HG02943 (cell line): ENCODE measurements around the gene PROX1.

Source experiments
- ATAC-seq: cut with Tn5 transposase; IDR thresholded peaks from one replicate; pipeline ENCODE4 v1.9.1; 2021; ENCODE audit warnings: mild to moderate bottlenecking, low read depth, moderate library complexity; ENCODE audit not compliant: unreplicated experiment

Gene PROX1

DNA sequence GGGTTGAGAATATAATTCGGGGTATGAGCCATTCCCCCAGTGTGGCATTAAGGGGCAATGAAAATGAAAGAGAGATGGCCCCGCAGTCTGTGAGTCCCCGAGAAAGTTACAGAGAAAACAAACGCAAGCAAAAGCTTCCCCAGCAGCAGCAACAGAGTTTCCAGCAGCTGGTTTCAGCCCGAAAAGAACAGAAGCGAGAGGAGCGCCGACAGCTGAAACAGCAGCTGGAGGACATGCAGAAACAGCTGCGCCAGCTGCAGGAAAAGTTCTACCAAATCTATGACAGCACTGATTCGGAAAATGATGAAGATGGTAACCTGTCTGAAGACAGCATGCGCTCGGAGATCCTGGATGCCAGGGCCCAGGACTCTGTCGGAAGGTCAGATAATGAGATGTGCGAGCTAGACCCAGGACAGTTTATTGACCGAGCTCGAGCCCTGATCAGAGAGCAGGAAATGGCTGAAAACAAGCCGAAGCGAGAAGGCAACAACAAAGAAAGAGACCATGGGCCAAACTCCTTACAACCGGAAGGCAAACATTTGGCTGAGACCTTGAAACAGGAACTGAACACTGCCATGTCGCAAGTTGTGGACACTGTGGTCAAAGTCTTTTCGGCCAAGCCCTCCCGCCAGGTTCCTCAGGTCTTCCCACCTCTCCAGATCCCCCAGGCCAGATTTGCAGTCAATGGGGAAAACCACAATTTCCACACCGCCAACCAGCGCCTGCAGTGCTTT, 9.4 kb downstream of the PROX1 start:
- ATAC-seq = no peak

DNA sequence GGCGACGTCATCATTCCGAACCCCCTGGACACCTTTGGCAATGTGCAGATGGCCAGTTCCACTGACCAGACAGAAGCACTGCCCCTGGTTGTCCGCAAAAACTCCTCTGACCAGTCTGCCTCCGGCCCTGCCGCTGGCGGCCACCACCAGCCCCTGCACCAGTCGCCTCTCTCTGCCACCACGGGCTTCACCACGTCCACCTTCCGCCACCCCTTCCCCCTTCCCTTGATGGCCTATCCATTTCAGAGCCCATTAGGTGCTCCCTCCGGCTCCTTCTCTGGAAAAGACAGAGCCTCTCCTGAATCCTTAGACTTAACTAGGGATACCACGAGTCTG, 10.0 kb downstream of the PROX1 start:
- no peak for ATAC-seq

DNA sequence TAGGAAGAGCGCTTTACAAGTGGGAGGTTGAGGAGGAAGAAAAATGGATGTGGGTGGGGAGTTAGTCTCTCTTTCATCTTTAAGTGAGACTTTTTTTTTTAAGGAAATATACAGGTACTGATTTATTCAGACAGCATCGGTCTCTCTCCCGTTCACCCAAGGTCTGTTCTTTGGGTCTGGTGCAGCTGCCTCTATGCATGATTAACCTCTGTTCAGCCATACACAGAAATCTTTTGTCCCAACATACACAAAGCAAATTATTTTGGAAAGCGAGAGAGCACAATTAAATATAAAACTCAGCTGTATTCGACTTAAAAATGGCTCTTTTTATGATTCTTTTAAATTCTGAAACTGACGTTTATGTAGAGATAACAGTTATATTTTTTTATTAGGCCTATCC, 11.0 kb downstream of the PROX1 start:
- ATAC-seq = no peak

DNA sequence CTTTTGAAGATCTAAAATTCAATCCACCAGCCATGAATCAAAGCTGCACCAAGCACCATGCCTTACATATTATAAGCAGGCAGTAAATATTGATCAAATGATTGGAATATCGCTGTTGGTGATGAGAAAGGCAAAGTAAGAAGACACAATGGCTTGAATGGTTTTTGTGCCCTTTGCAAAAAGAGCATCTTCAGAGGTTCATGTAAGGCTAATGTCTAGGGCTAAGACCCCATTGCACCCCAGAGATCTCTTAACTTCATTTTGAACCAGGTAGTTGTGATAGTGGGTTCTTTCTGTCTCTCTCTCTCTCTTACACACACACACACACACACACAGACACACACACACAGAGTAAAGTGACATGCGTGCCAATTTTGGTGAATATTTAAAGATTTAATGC, 12.0 kb downstream of the PROX1 start:
- no peak for ATAC-seq

DNA sequence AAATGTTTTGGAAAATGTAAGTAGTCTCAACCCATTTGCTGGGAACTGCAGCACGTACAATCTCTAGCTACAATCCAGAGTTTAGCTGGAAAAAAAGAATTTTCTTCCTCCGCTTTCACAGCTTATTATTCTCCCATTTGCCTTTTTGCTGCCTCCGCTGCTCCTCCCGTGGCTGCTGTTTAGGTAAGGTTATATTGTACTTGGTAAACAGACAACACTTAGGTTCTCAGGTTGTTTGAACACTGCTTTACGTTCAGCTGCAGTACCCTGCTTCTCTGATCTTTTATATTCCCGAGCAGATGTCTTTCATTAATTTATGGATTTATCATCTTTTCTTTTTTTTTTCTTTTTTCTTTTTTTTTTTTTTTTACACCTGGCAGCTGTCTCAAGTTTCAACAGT, 14.3 kb downstream of the PROX1 start:
- ATAC-seq = no peak

GRCh38 chr1:214002472-214002871, 14.7 kb downstream of the PROX1 start:
- ATAC-seq = no peak

DNA sequence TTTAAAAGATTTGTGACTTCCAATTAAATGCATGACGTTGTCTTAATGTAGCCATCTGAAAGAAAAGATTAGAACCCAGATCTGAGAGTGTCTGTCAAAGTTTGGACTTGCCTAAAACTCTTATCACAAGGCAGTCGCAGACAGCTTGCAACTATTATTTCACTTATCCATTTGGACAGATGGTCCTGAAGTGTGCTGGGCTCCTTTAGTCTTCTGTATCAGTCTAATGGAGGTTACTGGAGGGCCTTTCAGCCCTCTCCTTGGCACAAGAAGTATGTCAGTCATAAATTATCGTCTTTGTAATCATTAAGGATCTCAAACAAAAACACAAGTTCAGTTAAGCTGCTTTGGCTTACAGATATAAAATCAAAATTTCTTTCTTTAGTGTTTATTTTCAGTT, 15.5 kb downstream of the PROX1 start:
- ATAC-seq = no peak

- ATAC-seq = no peak
Observed at GRCh38 chr1:214004014-214004413, 16.2 kb downstream of the PROX1 start.

DNA sequence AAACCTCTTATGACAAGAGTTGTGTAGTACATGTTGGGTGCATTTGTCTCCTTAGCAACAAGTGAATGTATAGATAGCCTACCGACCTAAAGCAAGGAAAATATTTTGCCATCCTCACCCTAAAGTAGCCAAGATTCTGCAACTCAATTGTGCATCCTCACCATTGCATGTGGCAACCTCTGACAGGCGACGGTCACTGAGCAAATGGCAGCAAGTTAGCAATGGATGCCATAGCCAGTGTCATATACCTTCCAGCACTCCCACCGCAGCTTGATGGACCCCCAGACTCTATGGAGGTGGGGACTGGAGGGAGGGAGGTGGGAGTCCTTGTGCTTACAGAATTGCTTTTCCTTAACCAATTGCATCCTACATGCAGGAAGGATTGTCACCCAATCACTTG, 17.0 kb downstream of the PROX1 start:
- no peak for ATAC-seq

DNA sequence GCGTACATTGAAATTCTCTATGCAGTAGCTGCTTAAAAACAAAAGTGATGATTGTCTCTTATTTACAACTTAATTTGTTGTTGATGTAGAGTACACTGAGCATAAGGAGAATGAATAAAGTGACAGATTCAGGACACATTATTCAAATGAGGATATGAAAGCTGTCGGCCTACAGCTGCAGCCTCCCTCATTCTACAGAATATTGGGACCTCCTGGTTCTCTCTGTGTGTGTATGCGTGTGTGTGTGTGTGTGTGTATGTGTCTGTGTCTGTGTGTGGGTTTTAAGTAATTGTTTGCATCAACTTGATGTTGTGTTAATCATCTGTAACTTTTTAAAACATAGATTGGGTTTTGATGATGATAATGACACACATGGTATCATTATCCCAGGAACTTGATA, 17.9 kb downstream of the PROX1 start:
- ATAC-seq = no peak

- no peak for ATAC-seq
Observed at GRCh38 chr1:214006845-214007244, 19.1 kb downstream of the PROX1 start.

- ATAC-seq = no peak
Observed at GRCh38 chr1:214008347-214008746, 20.6 kb downstream of the PROX1 start.

GRCh38 chr1:214008791-214009422, 21.1 kb downstream of the PROX1 start:
- ATAC-seq = no peak

GRCh38 chr1:214009423-214010196, 21.8 kb downstream of the PROX1 start:
- ATAC-seq = no peak

GRCh38 chr1:214010197-214010573, 22.4 kb downstream of the PROX1 start:
- no peak for ATAC-seq

GRCh38 chr1:214010717-214011116, 22.9 kb downstream of the PROX1 start:
- no peak for ATAC-seq

DNA sequence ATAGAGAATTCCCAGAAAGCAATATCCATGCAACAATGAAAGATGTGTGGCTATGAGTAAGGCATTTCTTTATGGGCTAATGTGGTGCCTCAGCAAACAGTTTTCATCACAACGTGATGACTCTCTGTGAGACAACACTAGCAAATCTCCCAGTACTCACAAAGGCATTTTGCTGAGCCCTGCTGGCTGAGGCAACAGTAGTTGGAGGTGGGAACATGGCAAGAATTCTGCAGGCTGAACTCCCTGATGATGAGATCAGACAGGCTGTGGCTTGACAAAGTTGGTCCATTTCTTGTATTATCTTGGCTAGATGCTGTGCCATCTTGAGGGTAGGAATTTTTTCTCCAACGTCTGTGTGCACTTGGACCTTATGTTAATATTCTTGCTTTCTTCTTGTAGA, 24.6 kb downstream of the PROX1 start:
- ATAC-seq = no peak

GRCh38 chr1:214013614-214014377, 26.0 kb downstream of the PROX1 start:
- no peak for ATAC-seq

- ATAC-seq = no peak
Observed at GRCh38 chr1:214014730-214015129, 27.0 kb downstream of the PROX1 start.

DNA sequence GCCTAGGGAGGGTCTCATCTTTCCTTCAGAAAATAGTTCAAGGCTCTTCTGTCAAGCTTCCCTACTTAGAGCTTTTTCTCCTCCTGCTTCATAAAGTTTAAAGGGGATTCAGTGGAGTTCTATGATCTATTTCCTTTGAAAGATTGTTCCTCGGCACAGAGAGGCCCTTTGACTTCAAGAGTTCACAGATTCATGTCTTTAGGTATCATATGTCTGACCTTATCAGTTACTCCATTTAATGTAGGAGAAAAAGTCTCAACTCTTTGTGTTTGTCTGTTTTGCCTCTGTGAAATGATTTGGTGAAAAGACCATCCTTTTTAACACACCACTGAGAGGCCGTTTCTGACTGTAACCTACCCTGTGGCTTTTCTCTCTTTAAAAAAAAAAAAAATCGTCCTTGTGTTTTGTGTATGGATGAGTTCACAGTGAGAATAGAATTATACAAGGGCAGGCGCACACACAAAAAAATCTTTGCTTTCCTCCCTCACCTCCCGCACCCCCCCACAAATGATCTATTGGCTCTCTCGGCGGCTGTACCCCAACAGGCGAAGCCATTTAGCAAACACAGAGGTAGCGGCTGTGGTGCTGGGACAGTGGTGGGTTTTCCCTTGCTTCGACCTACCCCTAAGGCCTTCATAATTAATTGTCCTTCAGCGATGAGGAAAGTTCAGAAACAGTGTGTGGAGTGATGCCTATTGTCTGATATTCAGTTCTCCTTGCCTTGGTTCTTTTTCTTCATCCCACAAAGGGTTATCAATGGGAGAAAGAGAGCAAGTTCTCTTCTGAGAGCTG, 29.6 kb downstream of the PROX1 start:
- ATAC-seq = no peak
